Measurements from ENCODE around the gene MPHOSPH9.

Gene MPHOSPH9

DNA sequence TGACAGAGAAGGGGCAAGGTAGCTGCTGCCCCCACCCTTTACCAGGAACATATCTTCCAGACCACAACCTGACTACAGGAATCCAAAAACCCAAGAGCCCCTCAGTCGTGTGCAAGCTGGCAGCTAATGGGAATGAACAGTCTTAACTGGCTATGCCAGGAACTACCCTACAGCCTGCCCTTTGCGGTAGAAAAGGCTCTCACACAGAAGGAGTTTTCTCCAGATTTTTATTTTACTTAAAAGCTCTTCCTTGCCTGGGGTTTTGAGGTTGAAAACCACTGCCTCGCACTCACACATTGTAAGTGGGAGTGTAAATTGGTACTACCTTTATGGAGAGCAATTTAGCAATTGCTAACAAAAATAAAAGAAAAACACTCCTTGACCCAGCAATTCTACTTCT is 110.3 kb downstream of the MPHOSPH9 start:
- no peak for DNase-seq

- DNase-seq = no peak
Measured at GRCh38 chr12:123121670-123122069, 111.3 kb downstream of the MPHOSPH9 start.

DNA sequence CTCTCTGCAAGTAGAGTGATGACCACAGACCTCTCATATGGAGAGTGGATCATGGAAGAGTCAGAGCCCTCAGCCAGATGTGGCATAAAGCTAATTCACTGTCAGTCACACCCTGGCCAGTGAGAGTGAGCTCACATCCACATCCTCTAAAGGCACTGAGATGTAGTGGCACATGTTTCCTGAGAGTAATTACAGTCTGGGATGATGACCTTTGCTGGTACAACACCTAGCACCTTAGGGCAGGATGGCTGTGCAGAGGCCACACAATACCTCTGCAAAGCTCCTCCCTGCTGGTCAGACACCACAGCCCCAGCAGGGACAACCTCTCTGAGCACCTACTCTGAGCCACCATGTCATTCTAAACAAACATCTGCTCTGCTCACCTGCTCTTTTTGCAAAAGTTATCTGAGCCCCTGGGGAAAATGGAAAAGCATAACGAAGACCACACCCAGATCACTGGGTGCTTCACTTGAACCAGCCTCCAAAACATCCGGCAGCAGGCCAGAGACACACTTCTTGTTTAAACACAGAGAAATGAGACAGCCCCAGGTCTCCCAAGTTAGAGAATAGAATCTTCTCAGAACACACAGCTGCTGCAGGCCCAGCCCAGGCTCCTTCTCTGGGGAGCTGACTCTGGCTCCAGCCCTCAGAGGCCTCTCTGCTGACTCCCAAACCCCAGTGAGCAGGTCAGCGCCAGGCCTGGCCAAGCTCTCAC is 112.3 kb downstream of the MPHOSPH9 start:
- DNase-seq = peak; percentile 47 to 79 (median 48)

GRCh38 chr12:123119808-123120207 is 113.1 kb downstream of the MPHOSPH9 start:
- no peak for DNase-seq

DNA sequence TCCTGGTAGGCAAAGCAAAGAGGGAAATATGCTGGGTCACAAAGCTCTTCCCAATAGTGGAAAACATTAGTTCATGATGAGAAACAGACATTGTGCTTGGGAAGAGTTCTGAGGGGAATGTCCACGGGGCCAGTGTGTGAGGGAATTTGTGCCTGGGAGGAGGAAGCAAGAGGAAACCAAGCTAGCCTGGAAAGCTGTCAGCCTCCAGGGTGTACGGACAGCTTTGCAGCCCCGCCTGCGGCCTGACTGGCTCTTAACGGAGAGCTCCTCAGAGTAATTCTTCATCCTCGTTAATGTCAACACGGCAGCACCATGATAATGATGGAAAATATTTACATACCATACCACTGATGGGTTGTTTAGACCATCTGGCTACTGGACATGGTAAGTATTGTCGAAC is 114.4 kb downstream of the MPHOSPH9 start:
- peak in 2 of 3 experiments; percentile 82 to 89 for DNase-seq

DNA sequence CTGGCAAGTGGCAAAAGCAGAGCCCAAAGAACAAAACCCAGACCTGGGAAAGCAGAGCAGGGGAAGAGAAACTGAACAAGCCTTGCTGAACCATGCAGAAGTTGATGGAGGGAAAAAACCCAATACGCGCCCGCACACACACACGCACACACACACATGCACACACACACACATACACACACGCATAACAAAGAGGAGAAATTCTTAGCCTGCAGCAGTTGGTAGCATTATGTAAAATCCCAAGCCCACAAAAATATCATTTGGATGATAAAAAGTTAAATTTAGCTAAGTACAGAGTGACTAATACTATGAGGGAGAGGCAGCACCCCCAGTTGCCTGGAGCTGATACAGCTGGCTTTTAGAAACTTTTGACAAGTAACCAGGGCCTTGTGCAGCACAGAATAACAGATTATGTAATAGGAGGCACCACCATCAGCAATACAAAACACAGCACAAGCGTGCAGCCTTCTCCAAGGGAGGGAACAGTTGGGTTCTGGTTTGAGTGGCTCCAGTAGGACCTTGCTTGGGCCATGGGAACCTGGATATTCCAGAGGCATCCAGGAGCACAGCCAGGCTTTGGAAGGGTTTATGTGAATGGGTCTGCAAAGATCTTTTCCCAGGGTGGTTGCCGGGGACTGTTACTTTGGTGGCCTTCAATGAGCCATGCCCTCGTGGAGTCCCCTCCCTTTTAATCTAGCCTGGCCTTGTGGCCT is 117.4 kb downstream of the MPHOSPH9 start:
- DNase-seq = no peak

DNA sequence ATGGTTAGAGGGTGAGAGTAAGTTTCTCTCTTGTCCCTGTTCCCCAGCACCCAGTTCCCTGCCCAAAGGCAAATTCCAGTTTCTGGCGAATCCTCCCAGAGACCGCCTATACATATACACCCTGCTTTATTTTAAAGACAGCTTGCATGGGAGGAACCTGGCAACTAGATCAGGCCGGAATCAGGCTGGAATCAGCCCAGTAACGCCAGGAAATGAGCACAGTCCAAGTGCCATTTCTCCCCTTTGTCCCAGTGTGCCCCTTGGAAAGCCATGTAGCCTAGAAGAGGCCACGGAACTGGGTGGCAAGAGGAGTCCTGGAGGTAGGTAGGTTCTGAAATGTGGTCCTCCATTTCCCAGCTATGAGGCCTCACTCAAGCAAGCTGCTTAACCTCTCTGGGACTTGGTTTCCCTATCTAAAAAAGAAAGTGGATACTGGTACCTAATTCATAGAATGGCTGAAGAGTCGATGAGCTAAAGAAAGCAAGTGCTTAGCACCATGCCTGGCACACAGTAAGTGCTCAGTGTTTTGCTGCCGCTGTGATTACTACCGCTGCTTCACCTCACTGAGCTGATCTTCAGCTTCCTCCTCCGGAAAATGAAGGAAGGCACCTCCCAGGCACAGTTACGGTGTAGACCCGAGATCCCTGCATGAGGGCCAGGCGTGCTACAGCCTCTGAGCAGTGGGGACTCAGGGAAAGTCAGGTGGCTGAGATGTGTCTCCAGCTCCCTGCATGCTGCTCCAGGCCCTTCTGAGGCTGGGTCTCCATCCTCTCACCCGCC is 118.4 kb downstream of the MPHOSPH9 start:
- DNase-seq = no peak

DNA sequence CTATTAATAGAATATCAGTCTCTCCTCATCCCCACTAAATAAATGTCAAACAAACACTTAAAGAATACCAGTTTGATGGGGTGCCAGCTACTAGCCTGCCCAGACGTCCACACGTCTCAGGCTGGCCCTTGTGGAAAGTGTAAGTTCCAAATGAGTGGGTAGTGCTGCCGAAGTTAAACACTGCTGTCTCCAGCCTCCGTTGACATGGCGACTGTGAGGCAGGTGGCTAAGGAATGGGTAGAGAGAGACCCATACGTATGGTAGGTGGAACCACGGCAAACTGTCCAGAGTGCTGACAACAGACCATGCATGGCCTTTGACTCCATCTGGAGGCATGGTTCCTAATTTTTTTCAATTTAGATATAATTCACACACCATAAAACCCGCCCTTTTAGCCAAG is 119.9 kb downstream of the MPHOSPH9 start:
- peak; percentile 50 to 87 (median 73) for DNase-seq

- DNase-seq = no peak
Measured at GRCh38 chr12:123111498-123112165, 121.3 kb downstream of the MPHOSPH9 start.

- DNase-seq = peak in 1 of 3 experiments; percentile 48
Measured at GRCh38 chr12:123109319-123109772, 123.6 kb downstream of the MPHOSPH9 start.

DNA sequence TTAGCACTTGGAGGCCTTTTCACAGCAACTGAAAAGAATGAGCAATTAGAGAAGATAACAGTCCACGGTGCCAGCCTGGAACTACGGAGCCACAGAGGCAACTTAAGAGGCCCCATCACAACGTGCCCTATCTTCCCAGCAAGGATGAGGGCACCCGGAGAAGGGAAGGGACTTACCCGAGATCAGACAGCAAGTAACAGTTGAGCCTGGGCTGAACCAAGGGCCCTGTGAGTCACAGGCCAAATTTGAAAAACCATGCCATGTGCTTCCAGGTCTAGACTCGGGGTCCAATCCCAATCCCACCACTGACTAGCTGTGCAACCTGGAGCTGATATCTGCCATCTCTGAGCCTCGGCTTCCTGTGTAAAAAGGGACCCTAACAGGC is 124.3 kb downstream of the MPHOSPH9 start:
- DNase-seq = no peak

DNA sequence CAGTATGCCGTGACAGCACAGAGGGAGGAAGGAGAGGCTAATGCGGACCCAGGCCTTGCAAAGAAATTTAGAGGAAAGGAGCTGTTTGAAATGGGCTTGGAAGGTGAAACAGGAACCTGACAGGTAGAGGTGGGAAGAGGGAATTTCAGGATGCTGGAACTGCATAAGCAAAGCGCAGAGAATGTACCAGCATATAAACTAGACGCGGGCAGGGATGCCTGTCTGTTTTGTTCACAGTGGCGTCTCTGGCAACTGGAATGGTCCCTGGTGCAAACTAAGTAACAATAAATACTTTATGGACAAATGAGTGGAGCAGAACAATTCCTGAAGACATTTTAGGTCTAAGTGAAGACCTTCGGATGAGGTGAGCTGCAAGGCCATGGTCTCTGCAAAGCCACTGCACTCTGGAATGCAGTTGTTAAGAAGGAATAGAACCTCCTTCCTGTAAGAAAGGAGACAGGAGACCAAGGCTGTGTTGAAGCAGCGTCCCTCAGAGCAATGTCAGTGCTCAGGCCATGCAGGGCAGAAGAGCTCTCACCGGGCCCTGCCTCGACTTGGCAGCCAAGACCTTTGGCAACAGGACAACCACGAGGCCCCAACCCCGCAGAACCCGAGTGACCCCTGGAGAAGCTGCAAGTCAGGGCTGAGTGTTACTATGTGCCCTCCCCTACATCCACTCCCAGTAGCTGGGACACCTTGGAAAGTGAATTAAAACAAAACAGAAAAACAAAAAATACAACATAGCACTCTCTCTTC is 124.8 kb downstream of the MPHOSPH9 start:
- no peak for DNase-seq

DNA sequence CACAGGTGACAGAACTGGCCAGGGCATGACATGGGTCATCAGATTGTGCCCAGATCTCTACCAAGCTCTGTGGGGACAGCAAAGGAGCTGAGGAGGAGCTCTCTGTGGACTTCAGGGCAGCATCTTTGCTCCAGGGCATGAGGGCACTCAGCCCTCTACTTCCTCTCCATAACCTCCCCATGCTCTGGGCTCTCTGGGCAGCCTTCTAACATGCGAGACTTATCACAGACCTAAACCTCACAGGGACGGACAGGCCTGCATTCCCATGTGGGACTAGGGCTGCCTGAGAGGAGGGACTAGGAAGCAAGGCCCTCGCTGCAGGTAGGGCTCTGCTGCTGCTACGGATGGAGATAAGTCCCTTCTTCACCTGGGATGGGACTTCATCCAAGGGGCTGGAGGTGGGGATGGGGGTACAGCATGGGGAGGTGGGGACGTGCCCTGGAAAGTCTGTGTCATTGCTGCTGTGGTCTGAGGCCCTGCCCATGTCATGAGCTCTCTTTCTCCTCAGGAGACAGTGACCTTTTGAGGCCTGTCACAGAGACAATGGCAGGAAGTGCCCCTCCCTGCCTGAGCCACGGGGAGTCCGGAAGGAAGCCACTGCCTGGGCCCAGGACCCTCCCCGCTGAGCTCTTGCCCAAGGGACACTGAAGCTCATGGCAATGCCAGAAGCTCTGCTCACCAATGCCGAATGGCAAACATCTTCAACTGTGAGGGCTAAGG is 126.1 kb downstream of the MPHOSPH9 start:
- no peak for DNase-seq

DNA sequence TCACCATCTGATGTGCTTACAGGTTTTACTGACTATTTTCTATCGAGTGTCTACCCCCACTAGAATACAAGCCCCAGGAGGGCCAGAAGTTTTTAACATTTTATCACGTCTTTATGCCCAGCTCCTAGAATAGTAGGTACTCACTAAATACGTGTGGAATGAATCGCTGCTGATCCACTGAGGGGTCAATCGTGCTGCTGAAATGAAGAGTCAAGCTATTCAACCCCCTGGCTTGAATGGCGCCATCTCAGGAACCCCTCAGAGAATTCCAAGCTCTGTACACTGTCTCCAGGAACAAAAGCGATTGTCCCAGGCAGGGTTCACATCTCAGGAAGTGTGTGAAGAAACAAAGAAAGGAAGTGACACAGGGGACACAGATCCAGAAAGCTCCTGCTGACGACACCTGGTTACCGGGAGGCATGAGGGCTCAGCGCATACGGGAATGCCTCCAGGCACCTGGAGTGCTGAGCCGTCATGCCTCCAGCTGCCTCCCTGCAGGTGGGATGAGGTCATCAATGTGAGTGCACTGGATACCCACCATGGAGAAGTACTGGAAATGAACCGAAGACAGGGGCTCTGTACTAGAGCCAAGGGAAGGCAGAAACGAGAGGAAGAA is 127.6 kb downstream of the MPHOSPH9 start:
- DNase-seq = peak in 2 of 3 experiments; percentile 62 to 81

DNA sequence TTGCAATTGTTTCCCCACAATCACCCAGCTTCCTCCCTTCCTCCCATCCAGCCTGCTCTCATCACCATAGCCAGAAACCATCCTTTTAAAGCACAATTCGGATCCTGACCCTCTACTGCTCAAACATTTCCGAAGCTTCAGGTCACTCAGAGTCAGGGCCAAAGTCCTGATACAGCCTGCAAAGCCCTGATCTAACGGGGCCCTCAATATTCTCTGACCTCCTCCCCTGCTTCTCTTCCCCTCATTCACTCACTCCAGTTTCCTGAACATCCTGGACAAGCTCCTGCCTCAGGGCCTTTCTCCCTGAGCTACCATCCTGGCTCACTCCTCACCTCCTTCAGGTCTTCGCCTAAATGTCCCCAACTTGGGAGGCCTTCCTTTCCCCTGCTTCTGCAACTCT is 128.1 kb downstream of the MPHOSPH9 start:
- no peak for DNase-seq

Measured in NCI-H1417 (cell line).